Heart left ventricle (tissue), 13 donors: ENCODE measurements around the gene USP4.

ENCODE experiments used
- POLR2A ChIP-seq, 2 donors: fragments of 450-650 bp; IDR thresholded peaks; one replicate each; pipeline ENCODE4 v1.6.1; 2017; ENCODE audit warnings: antibody characterized with exemption in 2 of 2, mild to moderate bottlenecking in 2 of 2, moderate library complexity in 2 of 2
- TF ChIP-seq, protein P1 (sequence below), 12 donors: fragments of 200-600 bp; sonication (generic) in 4 of 12; IDR thresholded peaks; one replicate each; pipeline versions ENCODE4 v1.5.0 to v1.8.0; 2018 to 2022; ENCODE audit warnings: antibody characterized with exemption in 12 of 12, mild to moderate bottlenecking in 5 of 12
- donor health status: ischemic (EF 13 %, LVEDD 7.1; RV severe dilation, severe dysfunction).
- donor health status: DM: no; HTN: yes; CAD: no.
- donor health status: DM: no; HTN: no; CAD: no.
- donor health status: ischemic (EF 25% LVEDD 6.9; RV normal size, moderate dysfunction).
- donor health status: ischemic (EF 25% LVEDD 5.7; RV mildly dilated, moderate dysfunction).
- donor health status: ischemic (EF 35%, LVEDD 5.7; RV mildly dilated, moderate dysfunction).
- donor health status: nonischemic (EF 11% LVEDD 7.7; RV severe dilation, severe dysfunction).
- donor health status: DM: yes; HTN: yes; CAD: no.
- donor health status: PGD.
- donor health status: ischemic (EF 29% LVEDD 5.4; RV normal size, mild dysfunction).
- donor health status: nonischemic (EF 23%, LVEDD 6.1; RV moderate dilation, normal function).

DNA sequence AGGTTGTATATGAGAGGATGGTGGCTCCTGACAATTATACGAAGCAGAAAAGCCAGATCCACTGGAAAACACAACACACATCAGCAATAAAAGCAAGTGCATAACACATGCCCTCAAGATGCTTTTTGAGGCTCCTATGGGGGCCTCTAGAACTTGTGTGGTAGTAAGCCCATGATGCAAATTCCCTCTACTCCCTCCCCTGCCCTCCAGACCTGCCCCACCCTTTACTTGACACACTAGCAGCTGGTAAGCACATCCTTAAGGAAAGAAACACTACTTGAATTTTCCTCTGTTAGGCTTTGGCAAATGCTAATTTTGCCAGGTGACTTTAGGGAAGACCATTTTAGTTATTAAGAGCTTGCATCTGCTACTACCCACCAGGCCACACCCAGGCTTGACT is 29.2 kb downstream of the USP4 start:
- no peak for TF ChIP-seq POLR2A (IDR thresholded peaks at IDR 0.05)
- TF ChIP-seq, protein P1, sequence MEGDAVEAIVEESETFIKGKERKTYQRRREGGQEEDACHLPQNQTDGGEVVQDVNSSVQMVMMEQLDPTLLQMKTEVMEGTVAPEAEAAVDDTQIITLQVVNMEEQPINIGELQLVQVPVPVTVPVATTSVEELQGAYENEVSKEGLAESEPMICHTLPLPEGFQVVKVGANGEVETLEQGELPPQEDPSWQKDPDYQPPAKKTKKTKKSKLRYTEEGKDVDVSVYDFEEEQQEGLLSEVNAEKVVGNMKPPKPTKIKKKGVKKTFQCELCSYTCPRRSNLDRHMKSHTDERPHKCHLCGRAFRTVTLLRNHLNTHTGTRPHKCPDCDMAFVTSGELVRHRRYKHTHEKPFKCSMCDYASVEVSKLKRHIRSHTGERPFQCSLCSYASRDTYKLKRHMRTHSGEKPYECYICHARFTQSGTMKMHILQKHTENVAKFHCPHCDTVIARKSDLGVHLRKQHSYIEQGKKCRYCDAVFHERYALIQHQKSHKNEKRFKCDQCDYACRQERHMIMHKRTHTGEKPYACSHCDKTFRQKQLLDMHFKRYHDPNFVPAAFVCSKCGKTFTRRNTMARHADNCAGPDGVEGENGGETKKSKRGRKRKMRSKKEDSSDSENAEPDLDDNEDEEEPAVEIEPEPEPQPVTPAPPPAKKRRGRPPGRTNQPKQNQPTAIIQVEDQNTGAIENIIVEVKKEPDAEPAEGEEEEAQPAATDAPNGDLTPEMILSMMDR (IDR thresholded peaks at IDR 0.05): no peak
